ENCODE measurements around the gene ROBO1. TPM values are rescaled to one million over a fixed set of nuclear protein-coding genes. Genes with fewer than 3 reads are reported as not detected.

Gene ROBO1
- total and polyA plus RNA-seq, 2 of the 8 experiments (the other 6 are each of a cell fraction or from before 2014, with no cell fraction given), result 51.4 to 91.0 TPM

DNA sequence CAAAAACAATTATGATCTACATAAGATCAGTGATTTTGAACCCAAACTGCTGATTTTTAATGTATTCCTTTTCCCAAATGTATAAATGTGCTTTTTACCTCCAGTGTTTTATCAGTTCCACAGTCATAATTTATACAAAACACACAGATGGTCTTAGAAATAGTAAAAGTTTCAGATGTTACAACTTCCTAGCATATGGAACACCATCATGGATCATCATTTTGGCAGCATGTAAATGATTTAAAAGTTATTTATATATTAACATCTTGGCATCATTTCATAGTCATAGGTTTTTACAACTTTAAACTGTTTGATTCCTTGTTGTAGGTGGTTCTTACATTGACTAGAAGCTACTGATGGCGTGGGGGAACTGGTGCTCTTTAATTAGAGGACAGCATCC is 1025.3 kb downstream of the ROBO1 start:
- 96% methylated on average over 1 of the region's 1 CpG; no CpG with 5 or more reads in 1 of the 2 experiments for WGBS, 2 experiments (ENCODE audit: extremely low coverage in 1 of 2, insufficient coverage in 1 of 2, insufficient read length in 1 of 2, insufficient replicate concordance in 2 of 2, low coverage in 1 of 2, low lambda C conversion rate in 2 of 2, missing lambda C conversion rate in 1 of 2)
- Histone ChIP-seq H3K79me1 (ENCODE audit: low read depth, low read length) (no peaks in the 10 kb centered on the region), H3K4me3 (ENCODE audit: extremely low read depth in 1 of 4, insufficient read depth in 2 of 4, low read depth in 3 of 4, low read length in 4 of 4) (no peak overlapping the region), H3K4me2 (ENCODE audit: insufficient read depth in 1 of 2, low read depth in 2 of 2, low read length in 2 of 2) (no peak overlapping the region), H2BK5ac (ENCODE audit: low read depth, low read length) (no peak overlapping the region), H3K79me2 (ENCODE audit: control insufficient read depth in 1 of 2, insufficient read depth in 2 of 2, low read length in 2 of 2) (peaks cover 0 to 5% of the 10 kb centered on the region in 2 experiments; a peak in 1 of 4 replicates), H3K23me2 (ENCODE audit: low read depth, low read length) (no peaks in the 10 kb centered on the region), H3K18ac (ENCODE audit: extremely low read depth, low read length) (no peak overlapping the region), H4K20me1 (replicated peaks in 1 of 2; ENCODE audit: control insufficient read depth in 1 of 2, insufficient read depth in 2 of 2, low read length in 2 of 2) (no peaks in the 10 kb centered on the region), H3K23ac (ENCODE audit: insufficient read length) (no peak overlapping the region), H4K91ac (replicated peaks; ENCODE audit: insufficient read length, low read length) (no peak overlapping the region), H2BK120ac (replicated peaks; ENCODE audit: low read depth, low read length) (no peak overlapping the region), H3K9me3 (ENCODE audit: insufficient read depth in 2 of 2, low read depth in 1 of 2, low read length in 1 of 2) (no peaks in the 10 kb centered on the region), H3K4ac (replicated peaks; ENCODE audit: insufficient read length, low read depth, low read length) (no peak overlapping the region), H3K27me3 (replicated peaks in 1 of 4; ENCODE audit: control insufficient read depth in 3 of 4, extremely low read depth in 1 of 4, insufficient read depth in 3 of 4, low read length in 3 of 4) (no peaks in the 10 kb centered on the region), H2AFZ (ENCODE audit: low read length) (no peak overlapping the region), H3K9ac (replicated peaks in 1 of 4; ENCODE audit: extremely low read depth in 1 of 4, low read depth in 3 of 4, low read length in 3 of 4) (no peak overlapping the region), H3K4me1 (replicated peaks in 1 of 4; ENCODE audit: control insufficient read depth in 3 of 4, insufficient read depth in 4 of 4, low read length in 3 of 4) (0 out of 7 replicates have a peak, but pooled peaks cover 0 to 3% (median 0%) of the 10 kb centered on the region in 4 experiments), H2BK15ac (ENCODE audit: low read length) (no peak overlapping the region), H2BK20ac (ENCODE audit: low read length) (no peak overlapping the region), H3K36me3 (ENCODE audit: control insufficient read depth in 2 of 4, insufficient read depth in 4 of 4, low read length in 3 of 4) (no peaks in the 10 kb centered on the region), H4K5ac (ENCODE audit: insufficient read length, low read depth, low read length) (no peak overlapping the region), H2BK12ac (ENCODE audit: low read depth, low read length) (no peak overlapping the region), H2AK5ac (ENCODE audit: low read depth, low read length) (no peak overlapping the region), H3K56ac (replicated peaks; ENCODE audit: insufficient read length, low read depth, low read length) (no peak overlapping the region), H3K27ac (ENCODE audit: low read depth, low read length) (no peak overlapping the region), H4K8ac (ENCODE audit: extremely low read depth, insufficient read depth, low read length) (no peak overlapping the region), H3K14ac (ENCODE audit: insufficient read length) (no peak overlapping the region)
- POLR2A ChIA-PET (ENCODE audit: partially characterized antibody), result no interaction called here
- no peak for DNase-seq (ENCODE audit: low read depth in 1 of 2, low spot score in 2 of 2)
- TF ChIP-seq SP4 (IDR thresholded peaks at IDR 0.05; ENCODE audit: low read length), result no peak
- no peak for TF ChIP-seq RAD21 (IDR thresholded peaks at IDR 0.05 in 1 of 2, conservative IDR thresholded peaks at IDR 0.05 in 1 of 2; ENCODE audit: low read depth in 2 of 2, low read length in 2 of 2)
- no peak for TF ChIP-seq SIX5 (IDR thresholded peaks at IDR 0.05; ENCODE audit: low read depth, low read length)
- no peak for TF ChIP-seq TAF7 (optimal IDR thresholded peaks at IDR 0.05; ENCODE audit: borderline replicate concordance, low read depth, low read length)
- no peak for TF ChIP-seq ZNF274 (IDR thresholded peaks at IDR 0.05; ENCODE audit: borderline replicate concordance, extremely low read depth, low read length)
- no peak for TF ChIP-seq NRF1 (IDR thresholded peaks at IDR 0.05; ENCODE audit: low read depth, low read length)
- CTCF ChIA-PET (ENCODE audit: partially characterized antibody), result interaction anchor here (1.7 to 4.8 kb wide), 4 partner anchors 11 to 49 kb away, joined by 3 to 26 read pairs (median 6); no protein-coding TSS in a partner anchor
- FAIRE-seq, result no peak
